Parathyroid adenoma (tissue), 2 donors: ENCODE results near the gene PRDM10.

ENCODE experiments used
- H2AFZ ChIP-seq: fragments of 300-600 bp; sonication (generic); one replicate; pipeline ENCODE4 v1.7.0; 2017; ENCODE audit warnings: antibody characterized with exemption, mild to moderate bottlenecking
- H3K27ac ChIP-seq: fragments of 300-600 bp; sonication (generic); one replicate; pipeline ENCODE4 v1.7.0; 2017
- H3K27me3 ChIP-seq: fragments of 300-600 bp; sonication (generic); one replicate; pipeline ENCODE4 v1.7.0; 2017; ENCODE audit warnings: low read length; ENCODE audit not compliant: control insufficient read depth, insufficient read depth
- H3K36me3 ChIP-seq: fragments of 300-600 bp; sonication (generic); one replicate; pipeline ENCODE4 v1.7.0; 2017; ENCODE audit warnings: low read length; ENCODE audit not compliant: control insufficient read depth, insufficient read depth
- H3K4me1 ChIP-seq: fragments of 300-600 bp; sonication (generic); one replicate; pipeline ENCODE4 v1.7.0; 2017; ENCODE audit warnings: control low read depth
- H3K4me2 ChIP-seq: fragments of 300-600 bp; sonication (generic); one replicate; pipeline ENCODE4 v1.7.0; 2017; ENCODE audit warnings: low read length
- H3K4me3 ChIP-seq: fragments of 300-600 bp; sonication (generic); one replicate; pipeline ENCODE4 v1.7.0; 2017; ENCODE audit warnings: low read depth, low read length
- H3K79me2 ChIP-seq: fragments of 300-600 bp; sonication (generic); one replicate; pipeline ENCODE4 v1.7.0; 2017; ENCODE audit warnings: control low read depth
- H3K9ac ChIP-seq: fragments of 300-600 bp; sonication (generic); one replicate; pipeline ENCODE4 v1.7.0; 2017; ENCODE audit warnings: mild to moderate bottlenecking
- H3K9me3 ChIP-seq: fragments of 300-600 bp; sonication (generic); one replicate; pipeline ENCODE4 v1.7.0; 2017; ENCODE audit warnings: low read length; ENCODE audit not compliant: control insufficient read depth
- TF ChIP-seq, protein P1 (sequence below): fragments of 300-600 bp; sonication (generic); IDR thresholded peaks from one replicate; pipeline ENCODE4 v1.7.0; 2017; ENCODE audit warnings: antibody characterized with exemption, mild to moderate bottlenecking
- donor health status: primary hyperparathyroidism.

The PRDM10 gene

GRCh38 chr11:129992161-129992944 is 10.3 kb downstream of the PRDM10 start:
- TF ChIP-seq, protein P1, sequence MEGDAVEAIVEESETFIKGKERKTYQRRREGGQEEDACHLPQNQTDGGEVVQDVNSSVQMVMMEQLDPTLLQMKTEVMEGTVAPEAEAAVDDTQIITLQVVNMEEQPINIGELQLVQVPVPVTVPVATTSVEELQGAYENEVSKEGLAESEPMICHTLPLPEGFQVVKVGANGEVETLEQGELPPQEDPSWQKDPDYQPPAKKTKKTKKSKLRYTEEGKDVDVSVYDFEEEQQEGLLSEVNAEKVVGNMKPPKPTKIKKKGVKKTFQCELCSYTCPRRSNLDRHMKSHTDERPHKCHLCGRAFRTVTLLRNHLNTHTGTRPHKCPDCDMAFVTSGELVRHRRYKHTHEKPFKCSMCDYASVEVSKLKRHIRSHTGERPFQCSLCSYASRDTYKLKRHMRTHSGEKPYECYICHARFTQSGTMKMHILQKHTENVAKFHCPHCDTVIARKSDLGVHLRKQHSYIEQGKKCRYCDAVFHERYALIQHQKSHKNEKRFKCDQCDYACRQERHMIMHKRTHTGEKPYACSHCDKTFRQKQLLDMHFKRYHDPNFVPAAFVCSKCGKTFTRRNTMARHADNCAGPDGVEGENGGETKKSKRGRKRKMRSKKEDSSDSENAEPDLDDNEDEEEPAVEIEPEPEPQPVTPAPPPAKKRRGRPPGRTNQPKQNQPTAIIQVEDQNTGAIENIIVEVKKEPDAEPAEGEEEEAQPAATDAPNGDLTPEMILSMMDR = peak; percentile 23
- Histone ChIP-seq H3K4me2 (no peak overlapping the region), H3K27ac (no peak overlapping the region), H3K4me1 (no peaks in the 10 kb centered on the region), H3K79me2 (no peaks in the 10 kb centered on the region), H3K9me3 (no peaks in the 10 kb centered on the region), H3K36me3 (no peaks in the 10 kb centered on the region), H3K4me3 (no peak overlapping the region), H3K27me3 (no peaks in the 10 kb centered on the region), H2AFZ (no peak overlapping the region), H3K9ac (no peak overlapping the region)

GRCh38 chr11:129989149-129989813 is 13.4 kb downstream of the PRDM10 start:
- H3K36me3 ChIP-seq = no peaks in the 10 kb centered on the region
- H3K9ac ChIP-seq = no peak overlapping the region
- no peaks in the 10 kb centered on the region for H3K27me3 ChIP-seq
- TF ChIP-seq, protein P1 = no peak
- peaks cover 12% of the 10 kb centered on the region for H3K79me2 ChIP-seq
- no peak overlapping the region for H3K4me2 ChIP-seq
- no peaks in the 10 kb centered on the region for H3K4me1 ChIP-seq
- H2AFZ ChIP-seq = no peak overlapping the region
- H3K4me3 ChIP-seq = no peak overlapping the region
- no peaks in the 10 kb centered on the region for H3K9me3 ChIP-seq
- H3K27ac ChIP-seq = no peak overlapping the region

DNA sequence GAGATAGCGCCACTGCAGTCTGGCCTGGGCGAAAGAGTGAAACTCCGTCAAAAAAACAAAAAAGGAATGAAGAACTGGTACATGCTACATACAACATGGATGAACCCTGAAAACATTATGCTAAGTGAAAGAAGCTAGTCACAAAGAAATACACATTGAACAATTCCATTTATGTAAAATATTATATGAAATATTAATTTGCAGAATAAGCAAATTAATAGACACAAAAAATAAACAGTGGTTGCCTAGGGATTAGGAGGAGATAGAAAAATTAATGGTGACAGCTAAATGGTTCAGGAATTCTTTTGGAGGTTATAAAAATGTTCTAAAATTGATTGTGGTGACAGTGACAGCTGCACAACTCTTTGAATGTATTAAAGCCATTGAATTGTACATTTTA is 14.7 kb downstream of the PRDM10 start:
- Histone ChIP-seq H3K9me3 (no peaks in the 10 kb centered on the region), H3K9ac (no peak overlapping the region), H3K27ac (no peak overlapping the region), H3K4me2 (no peak overlapping the region), H2AFZ (no peak overlapping the region), H3K36me3 (no peaks in the 10 kb centered on the region), H3K79me2 (peaks cover 16% of the 10 kb centered on the region), H3K4me1 (no peaks in the 10 kb centered on the region), H3K4me3 (no peak overlapping the region), H3K27me3 (no peaks in the 10 kb centered on the region)
- TF ChIP-seq, protein P1 = no peak

DNA sequence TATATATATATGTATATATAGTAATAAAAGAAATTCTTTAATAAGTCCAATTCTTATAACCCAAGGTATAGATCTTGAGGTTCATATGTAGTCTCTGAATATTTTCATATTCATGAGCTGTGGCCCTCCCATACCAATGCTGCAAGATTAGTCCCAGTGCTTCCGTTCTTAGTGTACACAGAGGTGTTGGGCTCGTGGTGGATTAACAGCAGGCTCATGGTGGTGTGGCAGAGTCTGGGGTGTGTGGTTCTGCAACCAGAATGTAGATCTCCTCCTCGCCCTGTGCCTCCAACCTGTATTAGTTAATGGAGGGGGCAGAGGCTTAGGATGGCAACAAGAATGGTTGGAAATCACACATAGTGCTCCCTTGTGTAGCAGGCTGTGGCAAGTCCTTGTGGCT is 16.8 kb downstream of the PRDM10 start:
- Histone ChIP-seq H3K4me2 (no peak overlapping the region), H3K27me3 (no peaks in the 10 kb centered on the region), H3K4me3 (no peak overlapping the region), H3K36me3 (no peaks in the 10 kb centered on the region), H3K9me3 (no peaks in the 10 kb centered on the region), H3K4me1 (no peaks in the 10 kb centered on the region), H3K79me2 (peaks cover 16% of the 10 kb centered on the region), H2AFZ (no peak overlapping the region), H3K9ac (no peak overlapping the region), H3K27ac (no peak overlapping the region)
- TF ChIP-seq, protein P1 = no peak
